OCI-LY3 (cell line): ENCODE results near the gene KRT3.

Source experiments
- H2AFZ ChIP-seq: fragments of 200-600, 300-600 bp; shearing (Covaris generic); 2 replicates; pipeline ENCODE4 v1.6.0; 2014; ENCODE audit warnings: antibody characterized with exemption, low read depth, low read length
- H3K27ac ChIP-seq: fragments of 200-600, 300-600 bp; sonication (generic); 2 replicates; pipeline ENCODE4 v1.5.1; 2014; ENCODE audit warnings: mild to moderate bottlenecking, low read length, moderate library complexity, mixed read lengths
- H3K27me3 ChIP-seq: fragments of 200-600, 300-600 bp; sonication (generic); 2 replicates; pipeline ENCODE4 v1.6.1; 2014; ENCODE audit warnings: low read depth, low read length, mixed read lengths
- H3K36me3 ChIP-seq: fragments of 200-600, 300-600 bp; sonication (generic); replicated peaks from 2 replicates; pipeline ENCODE3; 2014; ENCODE audit warnings: low read depth, low read length, mixed read lengths
- H3K4me1 ChIP-seq: fragments of 300-600, 200-600 bp; sonication (generic); 2 replicates; pipeline ENCODE4 v1.6.1; 2014; ENCODE audit warnings: low read length, mixed read lengths
- H3K4me2 ChIP-seq: fragments of 200-600, 300-600 bp; sonication (generic); 2 replicates; pipeline ENCODE4 v1.6.1; 2014; ENCODE audit warnings: low read length, mixed read lengths
- H3K4me3 ChIP-seq: fragments of 300-600, 200-600 bp; sonication (generic); 2 replicates; pipeline ENCODE4 v1.5.1; 2014; ENCODE audit warnings: antibody characterized with exemption, mild to moderate bottlenecking, low read length, moderate library complexity
- H3K79me2 ChIP-seq: fragments of 300-600, 200-600 bp; shearing (Covaris generic); 2 replicates; pipeline ENCODE4 v1.6.1; 2014; ENCODE audit warnings: mild to moderate bottlenecking, low read length, mixed read lengths
- H3K9ac ChIP-seq: fragments of 300-600, 200-600 bp; shearing (Covaris generic); 2 replicates; pipeline ENCODE4 v1.6.0; 2014; ENCODE audit warnings: mild to moderate bottlenecking, low read length, moderate library complexity
- H3K9me3 ChIP-seq: fragments of 200-600, 300-600 bp; shearing (Covaris generic); 2 replicates; pipeline ENCODE4 v1.6.1; 2014; ENCODE audit warnings: low read length, mixed read lengths; ENCODE audit not compliant: insufficient read depth
- H4K20me1 ChIP-seq: fragments of 200-600, 300-600 bp; sonication (generic); 2 replicates; pipeline ENCODE4 v1.6.1; 2016; ENCODE audit warnings: low read length, mixed read lengths; ENCODE audit not compliant: insufficient read depth
- CTCF ChIP-seq: fragments of 200-600, 300-600 bp; sonication (generic); IDR thresholded peaks from 2 replicates; pipeline ENCODE4 v1.5.1; 2014; ENCODE audit warnings: antibody characterized with exemption, low read length, low read depth
- EZH2phosphoT487 ChIP-seq: fragments of 200-600 bp; shearing (Covaris generic); IDR thresholded peaks from 2 replicates; pipeline ENCODE4 v1.6.1; 2018; ENCODE audit warnings: antibody characterized with exemption, mixed run types, low read depth

The KRT3 gene

GRCh38 chr12:52806169-52806811 lies 10.4 kb upstream of the KRT3 start:
- Histone ChIP-seq H2AFZ (no peak overlapping the region), H3K79me2 (no peaks in the 10 kb centered on the region), H3K9me3 (no peaks in the 10 kb centered on the region), H4K20me1 (no peaks in the 10 kb centered on the region), H3K9ac (no peak overlapping the region), H3K4me2 (no peak overlapping the region), H3K36me3 (no peaks in the 10 kb centered on the region), H3K27me3 (peaks cover 22% of the 10 kb centered on the region; the same call in 1 of the 2 replicates), H3K27ac (no peak overlapping the region), H3K4me3 (no peak overlapping the region), H3K4me1 (no peaks in the 10 kb centered on the region)
- TF ChIP-seq EZH2phosphoT487 (no peak), CTCF (no peak)

DNA sequence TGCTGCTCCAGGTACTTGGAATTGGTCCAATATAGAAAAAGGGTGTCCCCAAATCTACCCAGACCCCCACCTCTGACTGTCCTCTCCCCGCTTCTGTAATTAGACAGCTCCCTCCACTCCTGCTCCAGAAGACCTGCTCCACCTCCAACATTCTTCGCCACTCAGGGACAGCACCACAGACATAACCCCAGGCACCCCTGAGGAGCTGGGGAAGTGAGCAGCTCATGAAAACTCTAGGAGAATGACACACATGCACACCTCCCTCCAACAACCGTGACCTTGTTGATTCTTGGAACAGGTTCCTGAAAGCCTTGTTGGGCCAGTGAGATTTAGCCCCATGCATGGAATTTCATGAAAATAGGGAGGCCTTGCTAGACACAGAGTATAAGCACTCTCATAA lies 9.8 kb upstream of the KRT3 start:
- peaks cover 22% of the 10 kb centered on the region; the same call in 1 of the 2 replicates for H3K27me3 ChIP-seq
- no peaks in the 10 kb centered on the region for H3K79me2 ChIP-seq
- no peaks in the 10 kb centered on the region for H3K9me3 ChIP-seq
- no peak overlapping the region for H3K27ac ChIP-seq
- TF ChIP-seq EZH2phosphoT487 (no peak), CTCF (no peak)
- no peak overlapping the region for H3K4me3 ChIP-seq
- H2AFZ ChIP-seq = no peak overlapping the region
- no peak overlapping the region for H3K4me2 ChIP-seq
- no peak overlapping the region for H3K9ac ChIP-seq
- H3K4me1 ChIP-seq = no peaks in the 10 kb centered on the region
- H3K36me3 ChIP-seq = no peaks in the 10 kb centered on the region
- H4K20me1 ChIP-seq = no peaks in the 10 kb centered on the region

GRCh38 chr12:52805000-52805399 lies 9.1 kb upstream of the KRT3 start:
- Histone ChIP-seq H3K27ac (no peak overlapping the region), H3K9ac (no peak overlapping the region), H3K79me2 (no peaks in the 10 kb centered on the region), H3K4me1 (no peaks in the 10 kb centered on the region), H3K4me2 (no peak overlapping the region), H3K4me3 (no peak overlapping the region), H3K9me3 (no peaks in the 10 kb centered on the region), H2AFZ (no peak overlapping the region), H3K36me3 (no peaks in the 10 kb centered on the region), H4K20me1 (no peaks in the 10 kb centered on the region), H3K27me3 (peaks cover 22% of the 10 kb centered on the region; the same call in 1 of the 2 replicates)
- TF ChIP-seq CTCF = no peak

DNA sequence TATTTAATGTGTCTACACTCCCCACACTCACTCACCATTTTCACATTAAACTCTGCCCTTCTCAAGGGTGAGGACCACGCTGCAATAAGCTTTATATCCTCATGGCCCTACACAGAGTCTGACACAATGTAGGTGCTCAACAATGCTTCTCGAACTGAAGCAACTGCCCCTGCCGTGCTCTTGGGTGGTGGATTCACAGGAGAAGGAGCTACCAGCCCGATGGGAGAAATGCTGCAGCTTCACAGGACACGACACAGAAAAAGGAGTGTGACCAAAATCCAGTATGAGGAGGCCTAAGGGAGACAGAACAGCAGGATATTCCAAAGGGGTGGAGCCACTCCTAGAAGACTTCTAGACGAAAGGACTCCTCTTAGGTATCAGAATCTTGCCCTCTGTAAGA lies 6.5 kb upstream of the KRT3 start:
- H3K4me2 ChIP-seq = no peak overlapping the region
- no peaks in the 10 kb centered on the region for H3K36me3 ChIP-seq
- peaks cover 11% of the 10 kb centered on the region; the same call in 1 of the 2 replicates for H3K27me3 ChIP-seq
- H3K9ac ChIP-seq = no peak overlapping the region
- H4K20me1 ChIP-seq = no peaks in the 10 kb centered on the region
- H3K79me2 ChIP-seq = no peaks in the 10 kb centered on the region
- no peaks in the 10 kb centered on the region for H3K9me3 ChIP-seq
- H2AFZ ChIP-seq = no peak overlapping the region
- no peaks in the 10 kb centered on the region for H3K4me1 ChIP-seq
- no peak overlapping the region for H3K27ac ChIP-seq
- TF ChIP-seq EZH2phosphoT487 (no peak), CTCF (no peak)
- no peak overlapping the region for H3K4me3 ChIP-seq
